ENCODE results near the gene SQSTM1. TPM values are rescaled to one million over a fixed set of nuclear protein-coding genes. Genes with fewer than 3 reads are reported as not detected.

The SQSTM1 gene
- total and polyA plus RNA-seq, 2 donors (not counting 1 experiment from before 2014, with no cell fraction given): 212 to 1,894 TPM

DNA sequence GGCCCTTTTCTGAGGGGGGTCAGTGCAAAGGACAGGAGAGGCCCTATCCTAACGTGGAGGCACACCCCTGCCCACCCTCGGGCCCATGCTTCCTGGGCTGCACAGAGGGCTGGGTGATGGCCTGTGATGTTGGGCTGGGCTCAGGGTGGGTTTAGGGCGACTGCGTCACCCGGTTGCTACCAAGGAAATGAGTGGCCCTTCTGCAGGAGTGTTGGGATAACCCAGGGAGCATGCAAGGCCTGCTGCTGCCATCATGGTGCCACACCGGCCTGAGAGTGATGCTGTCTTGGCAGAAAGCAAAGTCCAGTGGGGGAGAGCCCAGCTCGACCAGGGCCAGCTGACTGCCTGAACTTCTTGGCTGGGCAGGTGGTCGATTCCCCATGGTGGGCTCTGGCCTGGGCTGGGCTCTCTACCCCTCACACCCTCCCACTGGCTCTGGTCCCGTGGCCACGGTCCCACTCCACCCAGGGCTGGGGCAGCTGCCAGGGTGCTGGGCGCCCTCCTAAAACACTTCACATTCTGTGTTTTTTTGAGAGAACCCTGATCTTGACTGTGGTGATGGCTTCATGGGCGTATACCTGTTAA lies 59.5 kb downstream of the SQSTM1 start:
- DNase-seq (ENCODE audit: low read depth in 2 of 2): no peak
- no peaks in the 10 kb centered on the region for H3K79me2 ChIP-seq (ENCODE audit: control insufficient read depth, insufficient read depth, low read length)
- no peaks in the 10 kb centered on the region for H4K20me1 ChIP-seq (ENCODE audit: control insufficient read depth, extremely low read depth, insufficient read depth, low read length)
- peaks cover 9% of the 10 kb centered on the region for H3K36me3 ChIP-seq (ENCODE audit: control insufficient read depth, insufficient read depth, low read length)
- H3K9me3 ChIP-seq (ENCODE audit: control insufficient read depth, insufficient read depth, low read depth, low read length): no peaks in the 10 kb centered on the region
- H3K4me1 ChIP-seq (ENCODE audit: control insufficient read depth, extremely low read depth, insufficient read depth, low read length): no peaks in the 10 kb centered on the region
- H3K4me2 ChIP-seq (ENCODE audit: extremely low read depth, insufficient read depth, low read length): no peak overlapping the region
- no peak overlapping the region for H3K4me3 ChIP-seq (replicated peaks in 1 of 4; ENCODE audit: control extremely low read depth in 1 of 4, insufficient read depth in 1 of 4, low read depth in 3 of 4, low read length in 4 of 4)
- no peak for TF ChIP-seq CTCF (conservative IDR thresholded peaks at IDR 0.05 in 1 of 2, IDR thresholded peaks at IDR 0.05 in 1 of 2; ENCODE audit: low read depth in 1 of 2, low read length in 2 of 2)
- TF ChIP-seq EZH2 (IDR thresholded peaks at IDR 0.05; ENCODE audit: low read length, missing control alignments): no peak
- no peak overlapping the region for H3K9ac ChIP-seq (ENCODE audit: insufficient read depth, low read length)
- H3K27me3 ChIP-seq (ENCODE audit: control insufficient read depth, insufficient read depth, low read length): no peaks in the 10 kb centered on the region
- H3K27ac ChIP-seq (ENCODE audit: insufficient read depth, low read length): no peak overlapping the region
- H2AFZ ChIP-seq (ENCODE audit: low read length): no peak overlapping the region

- no peaks in the 10 kb centered on the region for H4K20me1 ChIP-seq (ENCODE audit: control insufficient read depth, extremely low read depth, insufficient read depth, low read length)
These were observed 60.3 kb downstream of the SQSTM1 start for GRCh38 chr5:179880848-179881590.

More at GRCh38 chr5:179880848-179881590, 60.3 kb downstream of the SQSTM1 start:
- H3K27ac ChIP-seq (ENCODE audit: insufficient read depth, low read length): no peak overlapping the region
- H3K4me2 ChIP-seq (ENCODE audit: extremely low read depth, insufficient read depth, low read length): no peak overlapping the region
- H3K36me3 ChIP-seq (ENCODE audit: control insufficient read depth, insufficient read depth, low read length): peaks cover 11% of the 10 kb centered on the region
- no peaks in the 10 kb centered on the region for H3K27me3 ChIP-seq (ENCODE audit: control insufficient read depth, insufficient read depth, low read length)
- H3K9me3 ChIP-seq (ENCODE audit: control insufficient read depth, insufficient read depth, low read depth, low read length): no peaks in the 10 kb centered on the region
- H3K4me1 ChIP-seq (ENCODE audit: control insufficient read depth, extremely low read depth, insufficient read depth, low read length): no peaks in the 10 kb centered on the region
- H3K79me2 ChIP-seq (ENCODE audit: control insufficient read depth, insufficient read depth, low read length): no peaks in the 10 kb centered on the region
- H3K9ac ChIP-seq (ENCODE audit: insufficient read depth, low read length): no peak overlapping the region
- H3K4me3 ChIP-seq (replicated peaks in 1 of 4; ENCODE audit: control extremely low read depth in 1 of 4, insufficient read depth in 1 of 4, low read depth in 3 of 4, low read length in 4 of 4): no peak overlapping the region
- no peak for DNase-seq (ENCODE audit: low read depth in 2 of 2)
- H2AFZ ChIP-seq (ENCODE audit: low read length): no peak overlapping the region
- TF ChIP-seq CTCF (conservative IDR thresholded peaks at IDR 0.05 in 1 of 2, IDR thresholded peaks at IDR 0.05 in 1 of 2; ENCODE audit: low read depth in 1 of 2, low read length in 2 of 2) (no peak), EZH2 (IDR thresholded peaks at IDR 0.05; ENCODE audit: low read length, missing control alignments) (no peak)

Measured in fibroblast of lung (primary cell).